ENCODE data around the gene DIAPH1.
A peak's percentile ranks its signal among the peaks of the same experiment; 100 is the strongest.

GRCh38 chr5:141478321-141478945 lies 140.4 kb downstream of the DIAPH1 start:
- peak in 4 of 7 experiments; percentile 25 to 42 (median 32) for TF ChIP-seq CTCF (IDR thresholded peaks at IDR 0.05)
- TF ChIP-seq POLR2A (IDR thresholded peaks at IDR 0.05): no peak
- peak in 1 of 3 donors; percentile 16 for TF ChIP-seq POLR2AphosphoS5 (IDR thresholded peaks at IDR 0.05)
